GM23338 (cell line): ENCODE measurements around the gene VPS8.

Experiments
- CREB1 ChIP-seq: fragments of 250-450 bp; sonication (Bioruptor Pico); IDR thresholded peaks from 2 replicates; pipeline ENCODE4 v1.5.0; 2020; ENCODE audit warnings: low read depth, mild to moderate bottlenecking, moderate library complexity
- EZH2 ChIP-seq: fragments of 200-600 bp; sonication (generic); IDR thresholded peaks from one replicate; pipeline ENCODE4 v1.8.0; 2017; ENCODE audit warnings: antibody characterized with exemption, mild to moderate bottlenecking, low read depth; ENCODE audit not compliant: unreplicated experiment
- EZH2phosphoT487 ChIP-seq: fragments of 200-600 bp; sonication (generic); IDR thresholded peaks from one replicate; pipeline ENCODE4 v1.8.1; 2018; ENCODE audit warnings: antibody characterized with exemption; ENCODE audit not compliant: unreplicated experiment
- JUNB ChIP-seq: IDR thresholded peaks from one replicate; pipeline ENCODE4 v1.6.1; 2016; ENCODE audit warnings: antibody characterized with exemption; ENCODE audit not compliant: unreplicated experiment
- NANOG ChIP-seq: IDR thresholded peaks from 2 replicates; pipeline ENCODE4 v1.6.1; 2016; ENCODE audit warnings: antibody characterized with exemption, borderline replicate concordance
- POLR2AphosphoS5 ChIP-seq: IDR thresholded peaks from 2 replicates; pipeline ENCODE4 v1.6.1; 2016; ENCODE audit warnings: antibody characterized with exemption, low read depth
- STAT1 ChIP-seq: IDR thresholded peaks from one replicate; pipeline ENCODE4 v1.6.1; 2016; ENCODE audit warnings: antibody characterized with exemption; ENCODE audit not compliant: unreplicated experiment
- ZNF114 ChIP-seq: fragments of 250-450 bp; sonication (Bioruptor Pico); IDR thresholded peaks from 2 replicates; pipeline ENCODE4 v1.5.0; 2020; ENCODE audit warnings: mild to moderate bottlenecking, moderate library complexity
- ZNF331 ChIP-seq: fragments of 250-450 bp; sonication (Bioruptor Pico); IDR thresholded peaks from 2 replicates; pipeline ENCODE4 v1.5.0; 2020; ENCODE audit warnings: low read depth, mild to moderate bottlenecking, moderate library complexity
- TF ChIP-seq, protein P1 (sequence below), 2 experiments: fragments of 200-600 bp in 1 of 2; sonication (generic) in 1 of 2; conservative IDR thresholded peaks; 2 replicates each; pipeline versions ENCODE4 v1.5.1 to v1.6.1; 2016 to 2017; ENCODE audit warnings: antibody characterized with exemption in 2 of 2, low read depth in 2 of 2, mild to moderate bottlenecking in 2 of 2, moderate library complexity in 1 of 2
- TF ChIP-seq, protein P2 (sequence below): IDR thresholded peaks from one replicate; pipeline ENCODE4 v1.6.1; 2018; ENCODE audit warnings: antibody characterized with exemption; ENCODE audit not compliant: unreplicated experiment
- TF ChIP-seq, protein P3 (sequence below): IDR thresholded peaks from 2 replicates; pipeline ENCODE4 v1.6.1; 2016; ENCODE audit warnings: antibody characterized with exemption

DNA sequence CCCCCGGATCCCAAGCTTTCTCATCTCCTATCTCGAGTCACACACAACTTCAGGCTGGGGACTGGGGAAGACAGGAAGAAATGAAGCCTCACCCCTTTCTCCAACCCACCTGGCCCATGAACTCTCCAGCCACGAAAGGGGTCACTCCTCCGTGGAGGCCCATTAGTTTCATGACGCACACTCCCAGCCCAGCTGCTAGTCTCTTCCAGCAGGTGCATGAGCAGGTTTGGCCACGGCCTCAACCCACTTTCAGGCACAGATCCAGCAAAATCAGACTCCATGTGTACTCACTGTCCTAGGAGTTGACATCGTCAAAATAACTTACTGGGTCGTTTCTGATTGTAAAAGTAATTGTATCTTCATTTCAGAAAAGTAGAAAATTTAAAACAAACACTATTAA is 264.3 kb downstream of the VPS8 start:
- TF ChIP-seq EZH2 (no peak), POLR2AphosphoS5 (no peak), ZNF331 (CRISPR knock-in tag) (no peak), CREB1 (CRISPR knock-in tag) (no peak), ZNF114 (no peak), EZH2phosphoT487 (no peak), JUNB (no peak), NANOG (no peak), STAT1 (no peak)
- TF ChIP-seq, protein P1, sequence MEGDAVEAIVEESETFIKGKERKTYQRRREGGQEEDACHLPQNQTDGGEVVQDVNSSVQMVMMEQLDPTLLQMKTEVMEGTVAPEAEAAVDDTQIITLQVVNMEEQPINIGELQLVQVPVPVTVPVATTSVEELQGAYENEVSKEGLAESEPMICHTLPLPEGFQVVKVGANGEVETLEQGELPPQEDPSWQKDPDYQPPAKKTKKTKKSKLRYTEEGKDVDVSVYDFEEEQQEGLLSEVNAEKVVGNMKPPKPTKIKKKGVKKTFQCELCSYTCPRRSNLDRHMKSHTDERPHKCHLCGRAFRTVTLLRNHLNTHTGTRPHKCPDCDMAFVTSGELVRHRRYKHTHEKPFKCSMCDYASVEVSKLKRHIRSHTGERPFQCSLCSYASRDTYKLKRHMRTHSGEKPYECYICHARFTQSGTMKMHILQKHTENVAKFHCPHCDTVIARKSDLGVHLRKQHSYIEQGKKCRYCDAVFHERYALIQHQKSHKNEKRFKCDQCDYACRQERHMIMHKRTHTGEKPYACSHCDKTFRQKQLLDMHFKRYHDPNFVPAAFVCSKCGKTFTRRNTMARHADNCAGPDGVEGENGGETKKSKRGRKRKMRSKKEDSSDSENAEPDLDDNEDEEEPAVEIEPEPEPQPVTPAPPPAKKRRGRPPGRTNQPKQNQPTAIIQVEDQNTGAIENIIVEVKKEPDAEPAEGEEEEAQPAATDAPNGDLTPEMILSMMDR (conservative IDR thresholded peaks at IDR 0.05; ENCODE audit: low read depth in 2 of 2), result no peak
- TF ChIP-seq, protein P2, sequence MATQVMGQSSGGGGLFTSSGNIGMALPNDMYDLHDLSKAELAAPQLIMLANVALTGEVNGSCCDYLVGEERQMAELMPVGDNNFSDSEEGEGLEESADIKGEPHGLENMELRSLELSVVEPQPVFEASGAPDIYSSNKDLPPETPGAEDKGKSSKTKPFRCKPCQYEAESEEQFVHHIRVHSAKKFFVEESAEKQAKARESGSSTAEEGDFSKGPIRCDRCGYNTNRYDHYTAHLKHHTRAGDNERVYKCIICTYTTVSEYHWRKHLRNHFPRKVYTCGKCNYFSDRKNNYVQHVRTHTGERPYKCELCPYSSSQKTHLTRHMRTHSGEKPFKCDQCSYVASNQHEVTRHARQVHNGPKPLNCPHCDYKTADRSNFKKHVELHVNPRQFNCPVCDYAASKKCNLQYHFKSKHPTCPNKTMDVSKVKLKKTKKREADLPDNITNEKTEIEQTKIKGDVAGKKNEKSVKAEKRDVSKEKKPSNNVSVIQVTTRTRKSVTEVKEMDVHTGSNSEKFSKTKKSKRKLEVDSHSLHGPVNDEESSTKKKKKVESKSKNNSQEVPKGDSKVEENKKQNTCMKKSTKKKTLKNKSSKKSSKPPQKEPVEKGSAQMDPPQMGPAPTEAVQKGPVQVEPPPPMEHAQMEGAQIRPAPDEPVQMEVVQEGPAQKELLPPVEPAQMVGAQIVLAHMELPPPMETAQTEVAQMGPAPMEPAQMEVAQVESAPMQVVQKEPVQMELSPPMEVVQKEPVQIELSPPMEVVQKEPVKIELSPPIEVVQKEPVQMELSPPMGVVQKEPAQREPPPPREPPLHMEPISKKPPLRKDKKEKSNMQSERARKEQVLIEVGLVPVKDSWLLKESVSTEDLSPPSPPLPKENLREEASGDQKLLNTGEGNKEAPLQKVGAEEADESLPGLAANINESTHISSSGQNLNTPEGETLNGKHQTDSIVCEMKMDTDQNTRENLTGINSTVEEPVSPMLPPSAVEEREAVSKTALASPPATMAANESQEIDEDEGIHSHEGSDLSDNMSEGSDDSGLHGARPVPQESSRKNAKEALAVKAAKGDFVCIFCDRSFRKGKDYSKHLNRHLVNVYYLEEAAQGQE, result no peak
- TF ChIP-seq, protein P3, sequence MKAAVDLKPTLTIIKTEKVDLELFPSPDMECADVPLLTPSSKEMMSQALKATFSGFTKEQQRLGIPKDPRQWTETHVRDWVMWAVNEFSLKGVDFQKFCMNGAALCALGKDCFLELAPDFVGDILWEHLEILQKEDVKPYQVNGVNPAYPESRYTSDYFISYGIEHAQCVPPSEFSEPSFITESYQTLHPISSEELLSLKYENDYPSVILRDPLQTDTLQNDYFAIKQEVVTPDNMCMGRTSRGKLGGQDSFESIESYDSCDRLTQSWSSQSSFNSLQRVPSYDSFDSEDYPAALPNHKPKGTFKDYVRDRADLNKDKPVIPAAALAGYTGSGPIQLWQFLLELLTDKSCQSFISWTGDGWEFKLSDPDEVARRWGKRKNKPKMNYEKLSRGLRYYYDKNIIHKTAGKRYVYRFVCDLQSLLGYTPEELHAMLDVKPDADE, result no peak
